HG02885 (cell line): ENCODE results near the gene IVD.
"Not testable (repeated sequence)": the region's sequence is repeated elsewhere in the genome, so short reads cannot be mapped to it uniquely, and the experiment has no call there.

ENCODE experiments used
- ATAC-seq: cut with Tn5 transposase; IDR thresholded peaks from one replicate; pipeline ENCODE4 v1.9.1; 2021; ENCODE audit warnings: mild to moderate bottlenecking; ENCODE audit not compliant: unreplicated experiment, poor library complexity

The IVD gene

DNA sequence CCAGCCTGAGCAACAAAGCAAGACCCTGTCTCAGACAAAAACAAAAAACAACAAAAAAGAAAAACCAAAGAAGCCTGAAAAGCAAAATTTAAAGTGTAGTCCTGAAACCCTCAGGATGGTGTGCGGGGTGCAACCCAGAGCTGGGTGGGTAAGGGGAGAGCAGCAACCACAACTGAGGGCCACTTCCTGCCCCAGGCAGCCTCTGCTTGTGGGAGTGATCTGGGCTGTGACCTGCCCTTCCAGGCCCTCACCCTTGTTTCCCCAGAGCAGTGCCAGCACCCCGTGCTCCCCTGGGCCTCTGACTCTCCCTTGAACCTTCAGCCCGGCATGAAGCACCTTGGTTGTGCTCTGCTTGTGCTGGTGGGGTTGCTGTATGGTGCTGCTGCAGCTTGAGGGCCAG lies 48.3 kb downstream of the IVD start:
- not testable (repeated sequence) for ATAC-seq

DNA sequence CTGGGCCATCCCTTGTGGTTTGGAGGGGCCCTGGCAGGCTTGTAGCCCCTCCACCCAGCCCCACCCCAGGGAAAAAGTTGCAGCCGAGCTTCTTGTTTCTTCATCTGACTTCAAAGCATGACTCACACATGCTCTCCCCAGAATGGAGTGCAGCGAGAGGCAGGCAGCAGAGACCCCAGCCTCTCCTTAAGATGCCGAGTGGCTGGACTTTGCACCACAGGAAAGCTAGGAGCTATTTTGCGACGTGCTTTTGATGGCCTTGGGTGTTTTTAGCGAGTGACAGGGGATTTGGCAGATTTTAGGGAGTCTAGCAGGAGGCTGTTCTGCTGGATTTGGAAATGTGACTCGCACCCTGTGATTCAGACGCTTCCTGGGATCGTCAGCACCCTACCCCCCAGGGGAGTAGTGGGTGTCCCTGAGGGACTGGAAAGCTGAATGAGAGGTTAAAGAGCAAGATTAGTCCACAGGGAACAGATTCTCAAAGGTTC lies 49.4 kb downstream of the IVD start:
- ATAC-seq = no peak

DNA sequence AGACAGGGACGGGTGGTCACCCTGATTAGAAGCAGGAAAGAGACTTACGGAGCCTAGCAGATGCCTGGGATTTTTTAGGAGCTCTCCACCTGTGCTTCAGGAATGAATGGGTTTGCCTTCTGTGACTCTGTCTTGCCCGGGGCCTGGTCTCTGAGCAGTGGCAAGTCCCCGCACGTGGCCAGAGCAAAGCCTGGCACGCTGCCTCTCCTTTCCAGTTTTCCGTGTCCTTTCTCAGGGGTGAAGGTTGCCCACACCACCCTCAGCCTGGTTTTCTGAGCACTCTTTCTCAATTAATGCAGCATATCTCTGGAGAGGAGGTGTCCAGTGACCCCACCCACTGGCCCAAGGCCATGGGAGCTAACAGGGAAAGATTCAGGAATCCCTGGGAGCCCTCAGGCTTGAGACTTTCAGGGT lies 50.7 kb downstream of the IVD start:
- ATAC-seq = no peak

DNA sequence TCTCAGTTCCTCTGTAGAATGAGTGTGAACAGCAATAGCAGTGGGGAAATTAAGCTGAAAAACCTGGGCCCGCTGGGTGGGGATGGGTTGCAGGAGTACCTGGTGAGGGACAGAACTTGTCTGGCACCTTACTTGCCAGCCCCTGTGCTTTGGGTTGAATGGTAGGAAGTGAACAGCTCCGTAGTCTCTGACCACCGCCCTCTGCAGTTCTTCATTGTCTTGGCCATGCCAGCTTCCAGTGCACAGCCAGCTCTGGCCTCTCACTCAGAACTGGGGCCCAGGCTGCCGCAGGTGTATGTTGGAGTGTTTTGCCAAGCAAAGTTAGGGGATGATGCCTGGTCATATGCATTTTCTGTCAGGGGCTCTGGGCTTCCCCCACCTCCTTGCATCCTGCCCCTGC lies 51.1 kb downstream of the IVD start:
- no peak for ATAC-seq

DNA sequence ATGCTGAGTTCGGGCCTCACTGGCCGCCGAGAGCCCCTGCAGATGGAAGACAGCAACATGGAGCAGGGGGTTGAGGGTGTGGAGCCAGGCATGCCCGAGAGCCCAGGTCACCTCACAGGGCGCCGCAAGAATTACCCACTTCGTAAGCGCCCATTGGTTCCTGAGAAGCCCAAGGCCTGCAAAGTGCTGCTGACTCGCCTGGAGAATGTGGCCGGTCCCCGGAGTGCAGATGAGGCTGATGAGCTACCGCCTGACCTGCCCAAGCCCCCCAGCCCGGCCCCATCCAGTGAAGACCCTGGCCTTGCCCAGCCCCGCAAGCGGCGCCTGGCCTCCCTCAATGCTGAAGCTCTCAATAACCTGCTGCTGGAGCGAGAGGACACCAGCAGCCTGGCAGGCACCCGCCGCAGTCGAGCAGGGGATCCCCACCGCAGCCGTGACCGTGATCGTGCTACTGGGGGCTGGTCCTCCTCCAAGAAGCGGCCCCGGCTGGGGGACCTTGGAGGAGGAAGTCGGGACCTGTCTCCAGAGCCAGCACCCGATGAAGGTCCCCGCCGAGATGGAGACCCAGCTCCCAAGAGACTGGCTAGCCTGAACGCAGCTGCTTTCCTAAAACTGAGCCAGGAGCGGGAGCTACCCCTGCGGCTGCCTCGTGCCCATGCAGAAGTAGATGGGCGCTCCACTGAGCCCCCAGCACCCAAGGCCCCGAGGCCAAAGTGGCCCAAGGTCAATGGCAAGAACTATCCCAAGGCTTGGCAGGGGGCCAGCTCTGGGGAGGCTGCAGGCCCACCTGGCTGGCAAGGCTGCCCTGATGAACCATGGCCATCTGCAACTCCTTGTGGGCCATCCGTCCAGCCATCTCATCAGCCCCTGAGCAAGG lies 53.1 kb downstream of the IVD start:
- no peak for ATAC-seq

DNA sequence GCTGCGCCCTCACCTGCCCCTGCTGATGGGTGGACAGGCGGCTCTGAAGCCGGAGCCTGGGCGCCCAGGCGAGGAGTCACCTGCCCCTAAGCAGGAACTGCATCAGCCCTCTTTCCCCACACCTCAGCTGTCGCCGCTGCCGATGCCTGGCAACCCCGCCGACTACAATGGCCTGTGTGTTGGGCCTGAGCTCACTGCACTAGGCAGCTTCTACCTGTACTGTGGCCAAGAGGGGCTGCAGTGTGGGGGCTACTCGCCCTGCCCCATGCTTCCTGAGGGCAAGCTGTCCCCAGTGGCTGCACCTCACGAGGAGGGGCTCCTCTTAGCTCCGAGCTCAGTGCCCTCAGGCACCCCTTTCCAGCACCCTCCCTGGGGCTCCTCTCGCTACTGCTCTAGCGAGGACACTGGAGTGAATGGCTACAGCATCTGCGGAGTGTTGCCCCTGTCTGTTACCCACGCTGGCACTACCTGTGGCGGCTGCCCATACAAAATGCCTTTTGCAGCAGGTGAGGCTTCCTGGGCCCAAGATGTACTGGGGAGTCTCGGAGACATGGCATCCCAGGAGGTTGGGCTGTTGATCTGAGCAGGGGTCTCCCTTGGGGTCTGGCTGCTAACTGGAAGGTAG lies 53.9 kb downstream of the IVD start:
- no peak for ATAC-seq

DNA sequence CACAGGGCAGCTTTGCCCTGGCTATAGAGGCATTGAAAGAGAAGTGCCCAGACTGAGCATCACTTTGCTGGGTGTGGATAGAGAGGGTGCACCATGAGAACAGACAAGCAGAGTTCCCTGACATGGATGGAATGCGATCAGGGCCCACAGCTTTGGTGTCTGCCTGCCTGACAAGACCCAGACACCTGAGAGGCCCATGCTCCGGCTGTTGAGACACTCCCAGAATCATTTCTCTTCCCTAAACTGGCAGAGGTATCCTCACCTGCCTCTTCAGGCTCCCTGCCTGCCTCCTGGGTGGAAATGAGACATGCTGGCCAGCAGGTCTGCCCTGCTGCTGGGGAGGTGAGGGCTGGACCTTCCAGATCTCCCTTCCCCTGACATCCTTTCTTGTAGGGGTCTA lies 54.8 kb downstream of the IVD start:
- ATAC-seq = no peak

DNA sequence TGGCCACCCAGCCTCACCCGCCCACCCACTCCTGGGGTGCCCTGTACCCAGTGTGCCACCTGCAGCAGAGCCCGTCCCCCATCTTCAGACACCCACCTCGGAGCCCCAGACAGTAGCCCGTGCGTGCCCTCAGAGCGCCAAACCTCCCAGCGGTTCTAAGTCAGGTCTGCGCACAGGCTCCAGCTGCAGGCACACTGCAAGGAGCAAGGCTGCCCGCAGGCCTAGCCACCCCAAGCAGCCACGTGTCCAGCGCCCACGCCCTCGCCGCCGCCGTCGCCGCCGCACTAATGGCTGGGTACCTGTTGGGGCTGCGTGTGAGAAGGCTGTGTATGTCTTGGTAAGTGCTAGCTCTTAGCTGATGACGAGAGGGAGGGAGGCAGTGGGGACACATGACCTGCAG lies 56.4 kb downstream of the IVD start:
- ATAC-seq = no peak

DNA sequence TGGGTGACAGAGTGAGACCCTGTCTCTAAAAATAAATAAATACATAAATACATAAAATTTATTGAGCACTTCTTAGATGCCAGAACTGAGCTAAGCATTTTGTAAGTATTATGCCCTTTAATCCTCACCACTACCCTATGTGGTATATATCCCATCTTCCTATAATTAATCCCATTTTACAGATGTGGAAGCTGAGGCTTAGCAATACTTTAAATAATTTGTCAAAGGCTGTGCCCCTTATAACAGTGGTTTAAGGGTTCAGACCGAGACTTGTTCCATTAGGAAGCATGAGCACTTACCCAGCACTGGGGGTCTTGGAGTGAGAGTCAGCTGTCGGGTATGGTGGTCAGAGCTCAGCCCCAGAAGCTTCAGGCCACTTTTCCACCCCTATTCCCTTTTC lies 57.7 kb downstream of the IVD start:
- ATAC-seq = no peak

DNA sequence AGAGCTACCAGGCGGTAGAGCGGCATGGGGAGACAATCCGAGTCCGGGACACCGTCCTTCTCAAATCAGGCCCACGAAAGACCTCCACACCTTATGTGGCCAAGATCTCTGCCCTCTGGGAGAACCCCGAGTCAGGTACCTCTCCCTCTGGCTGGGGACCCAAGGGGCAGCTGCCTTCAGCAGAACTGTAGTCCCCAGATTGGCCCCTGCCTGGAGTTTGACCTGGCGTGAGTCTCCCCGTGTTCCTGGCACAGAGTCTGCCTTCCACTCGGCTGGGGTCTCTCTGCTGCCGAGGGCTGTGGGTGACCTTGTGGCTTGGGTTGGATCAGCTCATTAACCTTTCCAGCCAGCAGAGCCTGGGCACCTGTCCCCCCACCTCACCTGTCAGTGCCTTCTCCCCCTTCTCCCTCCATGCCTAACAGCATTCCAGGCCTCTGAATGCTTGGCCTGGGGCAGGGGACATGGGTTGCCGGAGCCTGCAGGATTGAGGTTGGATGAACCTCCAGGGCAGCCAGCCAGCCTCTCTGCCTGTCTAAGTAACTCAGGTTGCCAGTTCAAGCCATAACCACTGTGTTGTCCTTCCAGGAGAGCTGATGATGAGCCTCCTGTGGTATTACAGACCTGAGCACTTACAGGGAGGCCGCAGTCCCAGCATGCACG lies 58.4 kb downstream of the IVD start:
- no peak for ATAC-seq

DNA sequence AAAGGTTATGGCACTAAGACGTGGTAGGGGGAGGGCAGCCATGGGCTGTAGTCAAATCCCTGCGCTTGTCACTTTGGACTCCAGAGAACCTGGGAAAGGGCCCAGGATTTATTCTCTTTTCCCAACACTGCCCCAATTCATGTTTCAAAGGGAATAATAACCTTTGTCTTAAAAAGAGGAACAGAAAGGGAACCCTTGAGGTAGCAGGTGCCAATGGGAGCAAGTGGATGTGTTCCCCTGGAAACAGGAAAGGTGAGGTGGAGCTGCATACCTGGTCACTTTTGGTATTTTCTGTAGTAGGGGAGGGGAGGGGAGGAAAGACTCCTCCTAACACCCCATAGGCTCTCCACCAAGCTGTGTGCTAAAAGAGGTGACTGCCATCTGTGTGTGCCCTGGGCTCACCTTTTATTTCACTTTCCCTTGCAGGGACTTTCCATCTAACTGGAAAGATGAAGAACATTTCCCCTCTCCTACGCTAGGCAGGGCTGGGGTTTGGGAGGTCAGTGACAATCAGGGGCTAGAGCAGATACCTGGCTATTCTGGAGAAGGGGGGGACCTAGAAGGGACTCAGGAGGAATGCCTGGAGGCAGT lies 59.1 kb downstream of the IVD start:
- ATAC-seq = no peak

DNA sequence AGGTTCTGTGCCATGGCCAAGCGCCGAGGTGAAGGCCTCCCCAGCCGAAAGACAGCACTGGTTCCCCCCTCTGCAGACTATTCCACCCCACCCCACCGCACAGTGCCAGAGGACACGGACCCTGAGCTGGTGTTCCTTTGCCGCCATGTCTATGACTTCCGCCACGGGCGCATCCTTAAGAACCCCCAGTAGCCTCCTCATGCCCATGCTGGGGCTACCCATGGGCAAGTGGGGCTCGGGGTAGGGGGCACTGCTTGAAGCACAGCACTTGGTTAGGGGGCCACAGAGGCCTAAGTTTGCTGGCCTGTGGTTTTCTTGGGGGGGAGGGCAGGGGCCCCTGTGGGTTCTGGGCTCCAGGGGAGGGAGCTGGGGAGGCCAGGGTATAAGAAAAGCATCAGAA lies 60.3 kb downstream of the IVD start:
- ATAC-seq = no peak

DNA sequence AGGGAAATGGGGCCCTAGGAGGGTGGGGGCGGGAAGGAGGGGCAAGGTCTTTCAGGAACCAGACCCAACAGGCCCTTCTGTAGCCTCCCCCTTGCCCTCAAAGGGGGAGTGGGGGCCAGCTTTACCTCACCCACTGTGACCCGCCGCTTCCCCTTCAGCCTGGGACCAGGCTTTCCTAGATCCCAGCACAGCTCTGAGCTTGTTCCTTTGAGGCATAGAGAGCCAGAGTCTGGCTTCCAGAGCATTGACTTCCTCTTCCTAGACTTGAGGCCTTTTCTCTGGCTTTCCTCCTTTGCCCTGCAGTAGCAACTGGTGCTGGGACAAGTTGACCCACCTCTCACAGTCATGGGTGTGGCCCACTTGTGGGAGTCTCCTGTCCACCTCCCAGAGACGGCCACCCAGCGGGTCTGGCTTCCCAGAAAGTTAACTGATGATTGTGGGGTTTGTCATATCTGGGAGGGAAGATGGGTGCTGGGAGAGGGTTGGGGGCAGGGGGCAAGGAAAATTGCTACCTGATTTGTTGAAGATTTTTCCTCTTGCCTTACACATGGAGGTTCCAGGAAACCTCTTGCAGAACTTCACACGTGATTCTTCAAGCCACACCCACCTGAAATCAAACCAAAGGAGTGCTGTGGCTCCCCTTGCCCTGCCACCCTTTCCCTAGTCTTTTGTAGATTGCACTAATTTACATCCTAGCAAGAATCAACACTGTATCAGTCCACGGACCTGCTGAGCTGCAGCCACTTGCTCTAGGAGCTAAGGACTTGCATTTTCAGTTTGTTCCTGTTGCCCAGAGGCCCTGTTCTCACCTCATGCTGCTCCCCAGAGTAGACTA lies 61.0 kb downstream of the IVD start:
- no peak for ATAC-seq

DNA sequence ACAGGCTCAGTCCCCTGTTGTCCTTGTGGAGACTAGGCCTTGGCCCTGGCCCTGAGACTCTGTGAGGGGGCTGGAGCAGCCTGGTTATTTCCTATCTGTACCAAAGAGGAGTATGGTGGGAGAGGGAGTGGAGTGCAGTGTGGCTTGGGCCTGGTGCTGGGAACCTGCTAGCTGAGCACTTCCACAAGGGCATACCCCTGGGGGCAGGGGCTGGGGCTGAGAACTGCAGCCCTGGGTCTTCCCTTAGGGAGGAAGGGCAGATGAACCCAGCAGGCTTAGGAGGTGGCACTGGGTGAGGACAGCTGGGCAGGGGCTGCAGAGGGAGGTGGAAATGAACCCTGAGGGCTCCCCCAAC lies 61.6 kb downstream of the IVD start:
- no peak for ATAC-seq

DNA sequence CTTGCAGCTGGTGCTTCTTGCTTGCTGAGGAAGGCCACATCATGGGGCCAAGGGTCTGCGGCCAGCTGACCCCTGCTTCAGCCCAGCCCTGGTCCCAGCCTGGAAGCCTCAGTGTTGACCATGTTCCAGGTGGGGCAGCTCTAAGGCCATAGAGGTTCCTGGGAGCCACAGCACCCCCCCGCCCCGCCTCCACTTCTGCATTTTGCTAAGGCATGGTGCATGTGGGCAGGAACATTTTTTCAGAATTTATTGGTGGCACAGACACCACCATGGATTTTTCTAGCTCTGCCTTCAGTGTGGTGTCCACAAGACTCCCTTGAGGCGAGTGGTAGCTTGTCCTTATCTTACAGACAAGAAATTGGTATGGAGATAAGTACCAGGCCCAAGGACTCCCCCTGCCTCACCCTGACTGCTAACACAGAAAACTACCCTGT lies 63.3 kb downstream of the IVD start:
- no peak for ATAC-seq

DNA sequence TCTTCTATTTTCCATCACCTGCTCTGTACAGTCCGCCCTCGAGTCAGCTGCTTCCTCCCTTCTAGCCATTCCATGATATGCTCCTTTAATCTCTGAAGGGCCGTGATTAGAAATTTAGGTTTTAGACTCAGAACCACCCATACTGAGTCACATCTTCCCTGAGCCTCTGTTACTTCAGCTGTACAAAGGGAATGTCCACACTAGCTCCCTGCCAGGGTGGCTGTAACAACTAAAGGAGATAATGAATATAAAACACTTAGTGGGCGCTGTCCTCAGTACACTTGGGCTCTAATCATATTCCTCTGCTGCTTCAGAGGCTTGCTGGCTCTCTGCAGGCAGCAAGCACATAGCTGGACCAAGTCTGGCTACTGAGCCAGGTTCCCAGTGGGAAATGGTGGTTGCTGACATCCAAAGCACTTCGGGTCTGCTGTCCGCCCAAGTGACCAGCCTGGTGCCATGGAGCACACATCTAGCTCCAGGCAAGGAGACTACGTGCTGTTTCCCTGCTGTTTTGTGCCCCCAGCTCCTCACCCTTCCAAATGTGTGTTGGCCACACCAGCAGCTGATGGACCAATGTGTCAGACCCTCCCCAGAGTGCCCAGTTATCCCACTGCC lies 64.3 kb downstream of the IVD start:
- no peak for ATAC-seq

DNA sequence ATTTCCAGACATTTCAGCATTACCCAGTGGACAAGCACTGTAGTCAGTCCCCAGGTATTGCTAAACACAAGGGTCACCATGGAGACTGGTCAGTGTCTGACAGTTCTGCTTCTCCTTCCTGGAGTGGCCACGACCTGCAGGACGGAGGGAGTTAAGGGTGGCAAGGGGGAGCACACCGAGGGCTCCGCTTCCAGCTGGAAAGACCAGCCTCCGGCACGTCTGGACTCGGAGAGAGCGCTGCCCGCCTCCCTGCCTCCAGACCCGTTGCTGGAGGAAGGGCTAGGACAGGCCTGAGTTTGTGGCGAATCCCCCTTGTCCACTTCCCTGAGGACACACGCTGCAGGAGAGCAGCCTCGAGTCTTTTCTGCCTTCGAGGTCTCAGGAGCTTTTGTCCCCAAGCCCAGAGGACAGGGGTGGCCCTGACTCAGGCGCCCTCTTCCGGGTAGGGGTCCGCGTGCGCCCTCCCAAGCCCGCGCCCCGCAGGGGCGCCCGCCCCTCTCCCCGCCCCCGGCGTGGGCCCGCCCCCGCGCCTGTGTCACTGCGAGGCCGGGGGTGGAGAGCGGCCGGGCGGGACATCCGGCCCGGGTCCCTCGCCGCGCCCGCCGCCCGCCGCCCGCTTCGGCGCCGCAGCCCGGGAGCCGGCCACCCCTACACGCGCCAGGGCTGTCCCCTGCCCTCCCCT lies 65.0 kb downstream of the IVD start, which contains the start of gene CHST14:
Gene CHST14, plus strand, starts transcription at position 562 of the 682 bp plus-strand sequence. CDS start 230 bp downstream, outside the sequence.
- ATAC-seq = peak; percentile 77
